GM18507 (cell line): ENCODE measurements around the gene PSMB4.
"Not testable (repeated sequence)": the region's sequence is repeated elsewhere in the genome, so short reads cannot be mapped to it uniquely, and the experiment has no call there.

Experiments
- DNase-seq: peaks from one replicate; pipeline ENCODE4 v3.0.0; 2011; ENCODE audit warnings: low read depth; ENCODE audit not compliant: insufficient read length; ENCODE audit errors: extremely low spot score
- FAIRE-seq: peaks from 2 replicates; lab custom pipeline; 2011; peaks lifted over from hg19 to GRCh38; lab: Jason Lieb, UNC

PSMB4 gene

GRCh38 chr1:151399324-151400171, at the start of gene PSMB4:
Gene PSMB4, plus strand, starts transcription at chr1:151399573. Its CDS starts 15 bp downstream, at chr1:151399588.
- peak; percentile 97 for FAIRE-seq
- peak; percentile 72 for DNase-seq

GRCh38 chr1:151350323-151350722, 49.0 kb upstream of the PSMB4 start:
- not testable (repeated sequence) for DNase-seq, FAIRE-seq

- DNase-seq (no peak), FAIRE-seq (no peak)
Measured at GRCh38 chr1:151352021-151352718, 47.2 kb upstream of the PSMB4 start.

- FAIRE-seq = no peak
- DNase-seq = no peak
Measured at GRCh38 chr1:151356696-151357095, 42.7 kb upstream of the PSMB4 start.

- DNase-seq (no peak), FAIRE-seq (no peak)
Measured at GRCh38 chr1:151361883-151362282, 37.5 kb upstream of the PSMB4 start.

DNA sequence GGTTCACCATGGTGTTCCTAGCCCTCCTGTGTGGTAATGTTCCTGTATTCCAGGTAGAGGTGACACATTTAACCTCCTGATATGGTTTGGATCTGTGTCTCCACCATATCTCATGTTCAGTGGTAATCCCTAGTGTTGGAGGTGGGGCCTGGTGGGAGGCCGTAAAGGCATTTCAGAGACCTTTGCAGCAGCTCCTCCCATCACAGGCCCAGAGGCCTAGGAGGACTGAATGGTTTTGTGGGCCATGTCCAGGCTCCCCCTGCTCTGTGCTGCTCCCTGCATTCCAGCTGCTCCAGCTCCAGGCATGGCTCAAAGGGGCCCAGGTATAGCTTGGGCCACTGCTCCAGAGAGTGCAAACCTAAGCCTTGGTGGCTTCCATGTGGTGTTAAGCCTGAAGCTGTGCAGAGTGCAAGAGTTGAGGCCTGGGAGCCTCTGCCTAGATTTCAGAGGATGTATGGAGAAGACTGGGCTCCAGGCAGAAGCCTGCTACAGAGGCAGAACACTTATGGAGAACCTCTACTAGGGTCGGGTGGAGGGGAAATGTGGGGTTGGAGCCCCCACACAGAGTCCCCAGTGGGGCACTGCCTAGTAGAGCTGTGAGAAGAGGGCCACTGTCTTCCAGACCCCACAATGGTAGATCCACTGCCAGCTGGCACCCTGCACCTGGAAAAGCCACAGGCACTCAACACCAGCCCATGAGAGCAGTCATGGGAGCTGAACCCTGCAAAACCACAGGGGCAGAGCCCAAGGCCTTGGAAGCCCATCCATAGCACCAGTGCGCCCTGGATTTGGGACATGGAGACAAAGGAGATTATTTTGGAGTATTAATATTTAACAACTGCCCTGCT, 36.8 kb upstream of the PSMB4 start:
- no peak for FAIRE-seq
- no peak for DNase-seq

DNA sequence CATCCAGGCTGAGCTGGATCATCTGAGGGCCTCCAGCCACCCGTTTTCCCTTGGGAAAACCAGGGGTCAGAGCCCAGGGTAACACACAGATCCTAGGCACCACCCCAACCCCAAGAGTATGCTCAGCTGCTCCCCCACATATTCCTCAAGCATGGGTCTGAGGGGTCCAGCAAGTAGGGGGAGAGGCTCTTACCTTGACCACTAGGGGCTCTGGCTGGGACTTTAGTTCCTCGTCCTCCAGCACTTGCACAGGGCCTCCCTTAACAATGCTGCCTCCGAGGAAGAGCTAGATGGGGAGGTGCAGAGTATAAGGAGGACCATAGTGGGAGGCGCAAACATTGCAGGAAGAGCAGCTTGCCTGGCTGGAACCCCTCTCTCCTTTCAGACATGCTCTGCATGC, 34.4 kb upstream of the PSMB4 start:
- FAIRE-seq = no peak
- no peak for DNase-seq

- no peak for DNase-seq
- FAIRE-seq = no peak
Measured at GRCh38 chr1:151367658-151368392, 31.5 kb upstream of the PSMB4 start.

DNA sequence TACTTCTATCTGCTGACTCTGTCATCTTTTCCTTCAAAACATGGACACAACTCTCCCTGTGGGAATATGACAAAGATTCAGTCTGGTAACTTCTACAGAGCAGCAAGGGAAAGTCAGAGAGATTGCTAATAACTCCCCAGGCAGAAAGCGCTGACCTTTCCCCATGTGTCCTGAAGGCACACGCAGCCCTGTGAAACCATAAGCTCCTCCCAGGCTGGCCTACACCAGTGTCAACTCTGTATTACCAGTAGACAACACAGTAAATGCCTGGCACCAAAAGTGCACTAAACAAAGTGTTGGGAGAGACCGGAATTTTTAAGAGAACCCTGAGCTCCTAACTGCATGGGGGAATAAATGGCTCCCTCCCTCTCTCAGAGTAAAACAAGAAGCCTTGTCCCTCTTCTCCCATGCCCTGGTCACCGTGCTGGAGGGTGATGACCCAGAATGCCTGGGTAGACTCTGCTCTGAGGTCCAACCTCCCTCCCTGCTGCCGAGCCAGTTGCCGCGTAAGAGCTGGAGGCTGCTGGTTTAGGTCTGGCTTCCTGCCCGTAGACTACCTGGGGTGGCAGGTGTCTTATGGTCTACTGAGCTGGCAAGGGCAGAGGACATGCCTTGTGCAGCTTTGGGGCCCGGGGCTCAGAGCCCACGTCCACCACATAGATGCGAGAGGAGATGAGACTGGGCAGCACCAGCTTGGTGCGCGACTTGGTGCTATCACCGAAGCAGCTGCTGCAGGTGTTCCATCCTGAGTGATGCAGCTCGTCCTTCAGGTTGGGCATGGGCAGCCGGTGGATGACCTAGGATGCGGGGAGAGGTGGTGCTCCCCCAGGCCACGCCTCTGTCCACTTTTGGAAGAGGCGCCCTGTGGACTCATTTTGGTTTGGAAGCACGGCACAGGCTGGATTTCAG, 30.7 kb upstream of the PSMB4 start:
- no peak for DNase-seq
- FAIRE-seq = no peak

DNA sequence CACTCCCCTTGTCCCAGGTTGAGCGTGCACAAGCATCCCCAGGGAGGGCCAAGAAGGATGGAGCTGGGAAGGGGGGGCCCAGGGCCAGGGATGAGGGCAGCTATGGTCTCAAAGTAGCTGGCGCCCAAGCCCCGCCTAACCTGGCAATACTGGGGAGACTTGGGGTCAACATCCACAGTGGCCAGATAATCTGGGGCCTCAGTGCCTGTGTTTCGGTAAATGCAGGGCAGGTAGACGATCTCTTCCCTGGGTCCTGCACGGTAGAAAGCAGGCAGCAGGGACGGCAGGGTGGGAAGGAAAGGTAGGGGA, 30.1 kb upstream of the PSMB4 start:
- DNase-seq = no peak

DNA sequence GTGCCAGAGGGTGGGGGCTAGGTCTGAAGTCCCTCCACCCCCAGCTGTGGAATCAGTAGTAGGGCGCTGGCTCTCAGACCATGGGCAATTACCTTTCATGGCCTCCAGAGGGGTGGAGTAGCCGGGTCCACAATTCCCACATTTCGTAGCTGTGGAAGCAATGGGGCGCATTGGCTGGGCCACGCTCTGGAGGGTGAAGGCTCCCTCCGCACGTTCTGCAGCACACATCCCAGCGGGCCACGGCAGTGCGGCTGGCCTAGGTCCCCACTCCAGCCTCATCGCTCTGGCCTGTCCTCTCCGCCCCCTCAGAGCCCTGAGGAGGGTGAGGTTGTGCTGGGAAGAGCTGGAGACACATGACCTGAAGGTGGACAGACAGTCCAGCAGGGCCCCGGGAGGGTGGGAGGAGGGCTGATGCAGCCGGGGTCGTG, 29.7 kb upstream of the PSMB4 start:
- no peak for DNase-seq

More for the DNA sequence above, 30.1 kb upstream of the PSMB4 start:
- no peak for FAIRE-seq

DNA sequence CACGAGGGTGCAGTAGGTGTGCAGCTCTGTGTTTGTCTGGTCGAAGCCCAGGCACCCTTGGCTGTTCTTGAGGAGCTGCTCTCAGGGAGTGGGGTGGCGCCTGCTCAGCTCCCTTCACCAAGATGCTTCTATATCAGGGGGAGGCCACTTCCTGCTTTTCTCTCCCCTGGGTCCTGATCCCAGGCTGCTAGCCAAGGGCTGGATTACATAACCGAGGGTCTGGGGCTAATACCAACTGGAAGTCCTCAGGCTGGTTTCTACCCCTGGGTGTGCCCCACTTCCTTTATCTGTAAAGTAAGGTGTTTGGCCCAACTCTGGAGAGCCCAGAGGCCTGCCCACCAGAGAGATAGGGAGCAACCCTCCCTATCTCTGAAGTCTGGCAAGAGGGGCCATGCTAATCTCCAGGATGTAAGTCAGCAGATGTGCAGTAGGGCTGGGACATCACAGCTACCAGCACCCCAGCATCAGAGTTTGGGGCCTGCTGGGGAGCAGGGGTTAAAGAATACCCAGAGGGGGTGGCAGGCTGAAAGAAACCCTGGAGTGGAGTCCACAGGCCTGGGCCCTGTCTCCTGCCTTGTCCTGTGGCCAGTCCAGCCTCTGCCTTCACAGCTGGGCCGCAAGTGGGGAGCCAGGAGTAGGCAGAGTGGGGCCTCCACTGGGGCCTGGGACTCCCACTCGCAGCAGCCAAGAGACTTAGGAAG, 29.0 kb upstream of the PSMB4 start:
- DNase-seq = no peak
- no peak for FAIRE-seq

More for the DNA sequence above, 29.7 kb upstream of the PSMB4 start:
- no peak for FAIRE-seq

GRCh38 chr1:151371370-151372057, 27.9 kb upstream of the PSMB4 start:
- FAIRE-seq = no peak

GRCh38 chr1:151372058-151372934, 27.1 kb upstream of the PSMB4 start, which contains the start of gene SELENBP1:
Gene SELENBP1, minus strand, starts transcription at chr1:151372705. Its CDS starts 64 bp downstream, at chr1:151372641.
- FAIRE-seq (no peak), DNase-seq (no peak)

More at GRCh38 chr1:151371370-151372057, 27.9 kb upstream of the PSMB4 start:
- DNase-seq = no peak

GRCh38 chr1:151373196-151373595, 26.2 kb upstream of the PSMB4 start:
- no peak for DNase-seq
- no peak for FAIRE-seq
